H9 (cell line): ENCODE measurements around the gene TYW5. TPM values are rescaled to one million over a fixed set of nuclear protein-coding genes. Genes with fewer than 3 reads are reported as not detected.

ENCODE experiments used
- DNase-seq: peaks from one replicate; pipeline ENCODE4 v3.0.0-alpha.2; 2017
- H2AFZ ChIP-seq: one replicate; pipeline ENCODE4 v1.6.1; 2013; ENCODE audit warnings: mild to moderate bottlenecking, low read length, control low read depth, moderate library complexity
- H2AK5ac ChIP-seq: 2 replicates; pipeline ENCODE4 v1.6.1; 2013; ENCODE audit warnings: low read length, control low read depth, mixed read lengths; ENCODE audit not compliant: insufficient read length
- H2BK120ac ChIP-seq: one replicate; pipeline ENCODE4 v1.6.1; 2013; ENCODE audit warnings: low read depth, mild to moderate bottlenecking, low read length, control low read depth, inconsistent platforms; ENCODE audit not compliant: poor library complexity, severe bottlenecking
- H2BK12ac ChIP-seq: 2 replicates; pipeline ENCODE4 v1.6.1; 2013; ENCODE audit warnings: low read length, control low read depth, mixed read lengths, low read depth; ENCODE audit not compliant: insufficient read length
- H2BK15ac ChIP-seq: 2 replicates; pipeline ENCODE4 v1.6.1; 2013; ENCODE audit warnings: low read depth, low read length, control low read depth
- H2BK20ac ChIP-seq: one replicate; pipeline ENCODE4 v1.6.1; 2013; ENCODE audit warnings: low read depth, mild to moderate bottlenecking, low read length, control low read depth, inconsistent platforms; ENCODE audit not compliant: poor library complexity, severe bottlenecking
- H2BK5ac ChIP-seq: 2 replicates; pipeline ENCODE4 v1.6.1; 2013; ENCODE audit warnings: low read length, control low read depth, mixed read lengths; ENCODE audit not compliant: insufficient read length
- H3K14ac ChIP-seq: 2 replicates; pipeline ENCODE4 v1.6.1; 2013; ENCODE audit warnings: low read length, control low read depth; ENCODE audit not compliant: insufficient read depth
- H3K18ac ChIP-seq: 2 replicates; pipeline ENCODE4 v1.6.1; 2013; ENCODE audit warnings: low read depth, mild to moderate bottlenecking, mixed read lengths, low read length, control low read depth; ENCODE audit not compliant: insufficient read length
- H3K23ac ChIP-seq: 2 replicates; pipeline ENCODE4 v1.6.1; 2013; ENCODE audit warnings: low read length, control low read depth, mixed read lengths, low read depth; ENCODE audit not compliant: insufficient read length
- H3K23me2 ChIP-seq: 2 replicates; pipeline ENCODE4 v1.6.1; 2013; ENCODE audit warnings: low read depth, mild to moderate bottlenecking, mixed read lengths, low read length, control low read depth; ENCODE audit not compliant: insufficient read length, poor library complexity, severe bottlenecking
- H3K27ac ChIP-seq: 2 replicates; pipeline ENCODE4 v1.5.1; 2013; ENCODE audit warnings: low read length, control low read depth, mixed read lengths, low read depth; ENCODE audit not compliant: insufficient read length
- H3K27me3 ChIP-seq: 2 replicates; pipeline ENCODE4 v1.6.1; 2013; ENCODE audit warnings: low read length, control low read depth, inconsistent platforms; ENCODE audit not compliant: insufficient read depth
- H3K4ac ChIP-seq: 2 replicates; pipeline ENCODE4 v1.6.1; 2013; ENCODE audit warnings: low read depth, mild to moderate bottlenecking, control low read depth, inconsistent platforms, low read length, moderate library complexity
- H3K4me1 ChIP-seq: 2 replicates; pipeline ENCODE4 v1.6.1; 2013; ENCODE audit warnings: low read length, control low read depth, inconsistent platforms; ENCODE audit not compliant: insufficient read depth
- H3K4me2 ChIP-seq: 2 replicates; pipeline ENCODE4 v1.6.1; 2013; ENCODE audit warnings: low read length, control low read depth, mixed read lengths; ENCODE audit not compliant: insufficient read length, insufficient read depth
- H3K56ac ChIP-seq: 2 replicates; pipeline ENCODE4 v1.6.1; 2013; ENCODE audit warnings: low read depth, mild to moderate bottlenecking, mixed read lengths, low read length, control low read depth; ENCODE audit not compliant: insufficient read length
- H3K79me1 ChIP-seq: 2 replicates; pipeline ENCODE4 v1.6.1; 2013; ENCODE audit warnings: low read depth, mild to moderate bottlenecking, moderate library complexity, low read length, control low read depth, inconsistent platforms; ENCODE audit not compliant: insufficient read depth, poor library complexity, severe bottlenecking
- H3K79me2 ChIP-seq: 2 replicates; pipeline ENCODE4 v1.6.1; 2013; ENCODE audit warnings: low read length, control low read depth, inconsistent platforms; ENCODE audit not compliant: insufficient read depth
- H3K9ac ChIP-seq: 2 replicates; pipeline ENCODE4 v1.6.1; 2013; ENCODE audit warnings: low read length, control low read depth, mixed read lengths; ENCODE audit not compliant: insufficient read length; ENCODE audit errors: extremely low read depth
- H3K9me3 ChIP-seq: one replicate; pipeline ENCODE4 v1.6.1; 2013; ENCODE audit warnings: low read depth, low read length, inconsistent platforms; ENCODE audit not compliant: control insufficient read depth
- H3T11ph ChIP-seq: one replicate; pipeline ENCODE4 v1.6.1; 2013; ENCODE audit warnings: mild to moderate bottlenecking, low read length, control low read depth, inconsistent platforms
- H4K20me1 ChIP-seq: one replicate; pipeline ENCODE4 v1.6.1; 2013; ENCODE audit not compliant: control insufficient read depth, insufficient read length, insufficient read depth
- H4K5ac ChIP-seq: 2 replicates; pipeline ENCODE4 v1.6.1; 2013; ENCODE audit warnings: low read depth, mild to moderate bottlenecking, mixed read lengths, low read length, control low read depth; ENCODE audit not compliant: insufficient read length
- H4K8ac ChIP-seq: replicated peaks from 2 replicates; pipeline ENCODE4 v1.6.1; 2013; ENCODE audit warnings: low read length, control low read depth, mixed read lengths, low read depth; ENCODE audit not compliant: insufficient read length
- H4K91ac ChIP-seq: 2 replicates; pipeline ENCODE4 v1.6.1; 2013; ENCODE audit warnings: low read depth, mild to moderate bottlenecking, moderate library complexity, mixed read lengths, low read length, control low read depth; ENCODE audit not compliant: insufficient read length
- H3K27ac Mint-ChIP-seq, 3 experiments: 2 replicates in 2 of 3; 3 replicates in 1 of 3; pipeline ENCODE4 v1.8.0; 2020 to 2021; ENCODE audit warnings: mixed read lengths in 3 of 3, mild to moderate bottlenecking in 1 of 3, moderate library complexity in 1 of 3
- H3K27me3 Mint-ChIP-seq: 2 replicates; pipeline ENCODE4 v1.8.0; 2021; ENCODE audit warnings: low read depth, mild to moderate bottlenecking, moderate library complexity, mixed read lengths
- H3K36me3 Mint-ChIP-seq, 3 experiments: 2 replicates in 2 of 3; 3 replicates in 1 of 3; pipeline ENCODE4 v1.8.0; 2020 to 2021; ENCODE audit warnings: low read depth in 3 of 3, mixed read lengths in 3 of 3; ENCODE audit not compliant: insufficient read depth in 1 of 3
- H3K4me1 Mint-ChIP-seq, 2 experiments: 2 replicates each; pipeline ENCODE4 v1.8.0; 2020; ENCODE audit warnings: mixed read lengths in 2 of 2
- H3K4me3 Mint-ChIP-seq, 2 experiments: 2 replicates in 1 of 2; 3 replicates in 1 of 2; pipeline ENCODE4 v1.8.0; 2020 to 2021; ENCODE audit warnings: mild to moderate bottlenecking in 2 of 2, mixed read lengths in 2 of 2, moderate library complexity in 1 of 2
- H3K9me3 Mint-ChIP-seq, 2 experiments: 2 replicates in 1 of 2; 3 replicates in 1 of 2; pipeline ENCODE4 v1.8.0; 2020; ENCODE audit warnings: mild to moderate bottlenecking in 2 of 2, mixed read lengths in 2 of 2, moderate library complexity in 1 of 2
- CTCF ChIP-seq: fragments of 200-600 bp; sonication (generic); conservative IDR thresholded peaks from 3 replicates; pipeline ENCODE4 v1.8.0; 2021; ENCODE audit warnings: antibody characterized with exemption, mild to moderate bottlenecking
- WGBS: extraction: QIAGEN DNeasy Blood & Tissue Kit; methylation state at CpG from one replicate; pipeline ENCODE4 v1.1.7; 2013; ENCODE audit warnings: missing lambda C conversion rate, low lambda C conversion rate, mixed read lengths; ENCODE audit not compliant: insufficient read length; ENCODE audit errors: extremely low coverage; 5-methylcytosine and 5-hydroxymethylcytosine counted together
- total RNA-seq: library from RNA; stranded (reverse); gene quantifications from 2 replicates; pipeline ENCODE4 v1.2.1, GENCODE V29; 2021

Gene TYW5
- total RNA-seq, 1 experiment from 2014 or later: 17.7 TPM

- no peaks in the 10 kb centered on the region for H3K9me3 Mint-ChIP-seq
- no peak overlapping the region for H3K4me3 Mint-ChIP-seq
- peaks cover 26 to 35% of the 10 kb centered on the region in 2 experiments for H3K4me1 Mint-ChIP-seq
- peak overlapping the region in 2 of 3 experiments; percentile 54 to 94; a peak in 4 of 7 replicates for H3K27ac Mint-ChIP-seq
- H3K4ac ChIP-seq: no peak overlapping the region
- no peak overlapping the region for H3T11ph ChIP-seq
- no peak overlapping the region for H4K5ac ChIP-seq
- H3K23ac ChIP-seq: no peak overlapping the region
- no peak overlapping the region for H2BK15ac ChIP-seq
- no peaks in the 10 kb centered on the region for H3K9me3 ChIP-seq
- DNase-seq: no peak
- no peak overlapping the region for H2BK120ac ChIP-seq
- H4K8ac ChIP-seq: no peak overlapping the region
- H3K14ac ChIP-seq: no peak overlapping the region
- H3K79me2 ChIP-seq: no peaks in the 10 kb centered on the region
- H4K91ac ChIP-seq: no peak overlapping the region
- H3K18ac ChIP-seq: no peak overlapping the region
- no peak overlapping the region for H3K4me2 ChIP-seq
- H3K79me1 ChIP-seq: no peaks in the 10 kb centered on the region
- no peaks in the 10 kb centered on the region for H3K27me3 ChIP-seq
- H2AK5ac ChIP-seq: no peak overlapping the region
- H3K9ac ChIP-seq: no peak overlapping the region
- H3K4me1 ChIP-seq: peaks cover 6% of the 10 kb centered on the region
- TF ChIP-seq CTCF: no peak
- H3K27ac ChIP-seq: peak overlapping the region; percentile 55
- H2BK20ac ChIP-seq: no peak overlapping the region
- no CpG with 5 or more reads among the region's 4 CpGs for WGBS
- no peak overlapping the region for H2AFZ ChIP-seq
- H2BK5ac ChIP-seq: no peak overlapping the region
- H3K27me3 Mint-ChIP-seq: no peaks in the 10 kb centered on the region
- no peaks in the 10 kb centered on the region for H4K20me1 ChIP-seq
- H2BK12ac ChIP-seq: no peak overlapping the region
- H3K36me3 Mint-ChIP-seq: peaks cover 0 to 2% (median 0%) of the 10 kb centered on the region in 3 experiments; a peak in 1 of 7 replicates
- H3K56ac ChIP-seq: no peak overlapping the region
- peaks cover 4% of the 10 kb centered on the region for H3K23me2 ChIP-seq
These were observed 28.9 kb upstream of the TYW5 start for GRCh38 chr2:199984159-199984558.
